ENCODE measurements around the gene FBXL16. TPM values are rescaled to one million over a fixed set of nuclear protein-coding genes. Genes with fewer than 3 reads are reported as not detected.

Gene FBXL16
- polyA plus RNA-seq, 1 of the 3 experiments (the other 2 are of a cell fraction), result 19.8 TPM

DNA sequence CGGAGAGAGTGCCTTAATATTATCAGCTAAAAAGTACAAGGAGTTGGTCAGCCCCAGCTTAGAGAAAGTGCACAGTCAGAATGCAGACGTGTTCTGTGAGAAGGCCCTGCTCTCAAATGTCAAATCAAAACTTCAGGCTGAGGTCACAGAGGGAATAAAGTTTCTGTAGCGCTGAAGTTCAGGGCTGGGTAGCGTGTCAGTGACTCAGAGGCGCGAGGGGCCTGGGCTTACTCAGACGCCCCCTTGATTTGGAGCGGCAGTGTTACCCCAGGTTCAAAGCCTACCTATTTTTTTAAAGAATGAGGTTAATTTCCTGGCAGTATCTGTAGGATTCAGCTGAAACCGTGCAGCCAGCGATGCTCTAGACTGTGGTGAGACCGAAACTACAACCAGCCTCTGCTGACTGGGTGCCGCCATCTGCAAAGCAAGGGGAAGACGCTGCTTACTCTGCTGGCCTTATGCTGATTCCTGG, 30.4 kb upstream of the FBXL16 start:
- Histone ChIP-seq H3K36me3 (replicated peaks in 1 of 2; ENCODE audit: control insufficient read depth in 1 of 2, insufficient read depth in 2 of 2, low read length in 1 of 2) (peaks cover 0 to 40% of the 10 kb centered on the region in 2 experiments), H3K27ac (ENCODE audit: low read depth in 2 of 2, low read length in 1 of 2) (no peak overlapping the region), H3K4me2 (no peak overlapping the region), H2AFZ (ENCODE audit: low read depth) (no peak overlapping the region), H4K20me1 (ENCODE audit: insufficient read depth) (no peaks in the 10 kb centered on the region), H3K9ac (no peak overlapping the region), H3F3A (replicated peaks; ENCODE audit: insufficient read depth) (peaks cover 4% of the 10 kb centered on the region), H3K79me2 (ENCODE audit: insufficient read depth) (peaks cover 14% of the 10 kb centered on the region), H3K27me3 (ENCODE audit: insufficient read depth) (no peaks in the 10 kb centered on the region), H3K4me3 (ENCODE audit: low read depth in 2 of 2, low read length in 1 of 2) (no peak overlapping the region), H3K9me2 (no peaks in the 10 kb centered on the region), H3K9me3 (no peaks in the 10 kb centered on the region), H3K4me1 (ENCODE audit: control insufficient read depth in 1 of 2, insufficient read depth in 2 of 2, low read depth in 1 of 2, low read length in 1 of 2) (peaks cover 0 to 8% of the 10 kb centered on the region in 2 experiments; a peak in 1 of 4 replicates)
- no peak for TF ChIP-seq MXI1 (IDR thresholded peaks at IDR 0.05; ENCODE audit: low read depth, low read length)
- TF ChIP-seq, protein P1, sequence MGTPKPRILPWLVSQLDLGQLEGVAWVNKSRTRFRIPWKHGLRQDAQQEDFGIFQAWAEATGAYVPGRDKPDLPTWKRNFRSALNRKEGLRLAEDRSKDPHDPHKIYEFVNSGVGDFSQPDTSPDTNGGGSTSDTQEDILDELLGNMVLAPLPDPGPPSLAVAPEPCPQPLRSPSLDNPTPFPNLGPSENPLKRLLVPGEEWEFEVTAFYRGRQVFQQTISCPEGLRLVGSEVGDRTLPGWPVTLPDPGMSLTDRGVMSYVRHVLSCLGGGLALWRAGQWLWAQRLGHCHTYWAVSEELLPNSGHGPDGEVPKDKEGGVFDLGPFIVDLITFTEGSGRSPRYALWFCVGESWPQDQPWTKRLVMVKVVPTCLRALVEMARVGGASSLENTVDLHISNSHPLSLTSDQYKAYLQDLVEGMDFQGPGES (IDR thresholded peaks at IDR 0.05; ENCODE audit: low read depth, low read length), result no peak
- no peak for TF ChIP-seq EP300 (IDR thresholded peaks at IDR 0.05; ENCODE audit: borderline replicate concordance in 1 of 2, low read depth in 1 of 2, low read length in 1 of 2)
- no peak for TF ChIP-seq FOXJ3 (CRISPR knock-in tag; IDR thresholded peaks at IDR 0.05)
- TF ChIP-seq TAF1 (IDR thresholded peaks at IDR 0.05; ENCODE audit: borderline replicate concordance, low read depth, low read length), result no peak
- TF ChIP-seq FOSL2 (IDR thresholded peaks at IDR 0.05; ENCODE audit: borderline replicate concordance, low read depth), result no peak
- TF ChIP-seq TCF12 (IDR thresholded peaks at IDR 0.05), result no peak
- TF ChIP-seq SIN3A (IDR thresholded peaks at IDR 0.05; ENCODE audit: borderline replicate concordance, low read depth, low read length), result no peak
- TF ChIP-seq, protein P2, sequence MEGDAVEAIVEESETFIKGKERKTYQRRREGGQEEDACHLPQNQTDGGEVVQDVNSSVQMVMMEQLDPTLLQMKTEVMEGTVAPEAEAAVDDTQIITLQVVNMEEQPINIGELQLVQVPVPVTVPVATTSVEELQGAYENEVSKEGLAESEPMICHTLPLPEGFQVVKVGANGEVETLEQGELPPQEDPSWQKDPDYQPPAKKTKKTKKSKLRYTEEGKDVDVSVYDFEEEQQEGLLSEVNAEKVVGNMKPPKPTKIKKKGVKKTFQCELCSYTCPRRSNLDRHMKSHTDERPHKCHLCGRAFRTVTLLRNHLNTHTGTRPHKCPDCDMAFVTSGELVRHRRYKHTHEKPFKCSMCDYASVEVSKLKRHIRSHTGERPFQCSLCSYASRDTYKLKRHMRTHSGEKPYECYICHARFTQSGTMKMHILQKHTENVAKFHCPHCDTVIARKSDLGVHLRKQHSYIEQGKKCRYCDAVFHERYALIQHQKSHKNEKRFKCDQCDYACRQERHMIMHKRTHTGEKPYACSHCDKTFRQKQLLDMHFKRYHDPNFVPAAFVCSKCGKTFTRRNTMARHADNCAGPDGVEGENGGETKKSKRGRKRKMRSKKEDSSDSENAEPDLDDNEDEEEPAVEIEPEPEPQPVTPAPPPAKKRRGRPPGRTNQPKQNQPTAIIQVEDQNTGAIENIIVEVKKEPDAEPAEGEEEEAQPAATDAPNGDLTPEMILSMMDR (IDR thresholded peaks at IDR 0.05), result no peak
- no peak for DNase-seq
- ChIA-PET POLR2A (no interaction called here), CTCF (interaction anchor here (2.2 to 20.3 kb wide), 2 partner anchors 9 to 23 kb away, joined by 6 to 358 read pairs; partner anchors contain the start of genes ANTKMT, FBXL16 and METRN)
- 92% methylated on average over 11 of the region's 13 CpGs for WGBS (ENCODE audit: low lambda C conversion rate)

- Histone ChIP-seq H4K20me1 (ENCODE audit: insufficient read depth) (no peaks in the 10 kb centered on the region), H3K4me1 (ENCODE audit: control insufficient read depth in 1 of 2, insufficient read depth in 2 of 2, low read depth in 1 of 2, low read length in 1 of 2) (peaks cover 0 to 8% of the 10 kb centered on the region in 2 experiments; a peak in 1 of 4 replicates), H3K4me2 (no peak overlapping the region), H3K79me2 (ENCODE audit: insufficient read depth) (peaks cover 9% of the 10 kb centered on the region), H3K9me2 (no peaks in the 10 kb centered on the region), H3K9me3 (no peaks in the 10 kb centered on the region), H3K27me3 (ENCODE audit: insufficient read depth) (no peaks in the 10 kb centered on the region), H2AFZ (ENCODE audit: low read depth) (no peak overlapping the region), H3K27ac (ENCODE audit: low read depth in 2 of 2, low read length in 1 of 2) (no peak overlapping the region), H3F3A (replicated peaks; ENCODE audit: insufficient read depth) (peaks cover 4% of the 10 kb centered on the region), H3K4me3 (ENCODE audit: low read depth in 2 of 2, low read length in 1 of 2) (no peak overlapping the region), H3K36me3 (replicated peaks in 1 of 2; ENCODE audit: control insufficient read depth in 1 of 2, insufficient read depth in 2 of 2, low read length in 1 of 2) (peaks cover 0 to 40% of the 10 kb centered on the region in 2 experiments), H3K9ac (no peak overlapping the region)
- CTCF ChIA-PET, result interaction anchor here (20.3 kb wide), 1 partner anchor 22 kb away, joined by 358 read pairs; the partner anchor contains the start of genes ANTKMT, FBXL16 and METRN
- no peak for DNase-seq
- POLR2A ChIA-PET, result no interaction called here
- 98% methylated on average over 15 of the region's 25 CpGs for WGBS (ENCODE audit: low lambda C conversion rate)
- TF ChIP-seq, protein P3, sequence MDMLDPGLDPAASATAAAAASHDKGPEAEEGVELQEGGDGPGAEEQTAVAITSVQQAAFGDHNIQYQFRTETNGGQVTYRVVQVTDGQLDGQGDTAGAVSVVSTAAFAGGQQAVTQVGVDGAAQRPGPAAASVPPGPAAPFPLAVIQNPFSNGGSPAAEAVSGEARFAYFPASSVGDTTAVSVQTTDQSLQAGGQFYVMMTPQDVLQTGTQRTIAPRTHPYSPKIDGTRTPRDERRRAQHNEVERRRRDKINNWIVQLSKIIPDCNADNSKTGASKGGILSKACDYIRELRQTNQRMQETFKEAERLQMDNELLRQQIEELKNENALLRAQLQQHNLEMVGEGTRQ (IDR thresholded peaks at IDR 0.05; ENCODE audit: borderline replicate concordance, low read depth, low read length), result no peak
- TF ChIP-seq, protein P4, sequence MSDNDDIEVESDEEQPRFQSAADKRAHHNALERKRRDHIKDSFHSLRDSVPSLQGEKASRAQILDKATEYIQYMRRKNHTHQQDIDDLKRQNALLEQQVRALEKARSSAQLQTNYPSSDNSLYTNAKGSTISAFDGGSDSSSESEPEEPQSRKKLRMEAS (IDR thresholded peaks at IDR 0.05; ENCODE audit: low read depth), result no peak
- TF ChIP-seq MEF2A (IDR thresholded peaks at IDR 0.05; ENCODE audit: borderline replicate concordance, low read depth) (no peak), GABPA (IDR thresholded peaks at IDR 0.05; ENCODE audit: low read depth) (no peak), NRF1 (IDR thresholded peaks at IDR 0.05; ENCODE audit: low read depth, low read length) (no peak), GATA2 (CRISPR knock-in tag; IDR thresholded peaks at IDR 0.05) (no peak), CHD2 (IDR thresholded peaks at IDR 0.05; ENCODE audit: low read length, partially characterized antibody) (no peak), ZBTB33 (IDR thresholded peaks at IDR 0.05; ENCODE audit: borderline replicate concordance, low read depth) (no peak), FOXJ3 (CRISPR knock-in tag; IDR thresholded peaks at IDR 0.05) (no peak)
- TF ChIP-seq, protein P5, sequence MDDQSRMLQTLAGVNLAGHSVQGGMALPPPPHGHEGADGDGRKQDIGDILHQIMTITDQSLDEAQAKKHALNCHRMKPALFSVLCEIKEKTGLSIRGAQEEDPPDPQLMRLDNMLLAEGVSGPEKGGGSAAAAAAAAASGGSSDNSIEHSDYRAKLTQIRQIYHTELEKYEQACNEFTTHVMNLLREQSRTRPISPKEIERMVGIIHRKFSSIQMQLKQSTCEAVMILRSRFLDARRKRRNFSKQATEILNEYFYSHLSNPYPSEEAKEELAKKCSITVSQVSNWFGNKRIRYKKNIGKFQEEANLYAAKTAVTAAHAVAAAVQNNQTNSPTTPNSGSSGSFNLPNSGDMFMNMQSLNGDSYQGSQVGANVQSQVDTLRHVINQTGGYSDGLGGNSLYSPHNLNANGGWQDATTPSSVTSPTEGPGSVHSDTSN (IDR thresholded peaks at IDR 0.05), result no peak
Measured at GRCh38 chr16:734981-735881, 29.6 kb upstream of the FBXL16 start.
